KBM-7 (cell line): ENCODE measurements around the gene TMA16.
"Not testable (repeated sequence)": the region's sequence is repeated elsewhere in the genome, so short reads cannot be mapped to it uniquely, and the experiment has no call there.

Experiments
- DNase-seq: peaks from one replicate; pipeline ENCODE4 v3.0.0-alpha.2; 2015
- in situ Hi-C: fragments of 300-500 bp; cut with MboI; formaldehyde crosslinking; loops from 2 replicates; pipeline ENCODE4 v1.14.3; 2020; ENCODE audit warnings: low sequenced_read_pairs, low pct_unique_long_range_greater_than_20kb, mixed read lengths

The TMA16 gene

DNA sequence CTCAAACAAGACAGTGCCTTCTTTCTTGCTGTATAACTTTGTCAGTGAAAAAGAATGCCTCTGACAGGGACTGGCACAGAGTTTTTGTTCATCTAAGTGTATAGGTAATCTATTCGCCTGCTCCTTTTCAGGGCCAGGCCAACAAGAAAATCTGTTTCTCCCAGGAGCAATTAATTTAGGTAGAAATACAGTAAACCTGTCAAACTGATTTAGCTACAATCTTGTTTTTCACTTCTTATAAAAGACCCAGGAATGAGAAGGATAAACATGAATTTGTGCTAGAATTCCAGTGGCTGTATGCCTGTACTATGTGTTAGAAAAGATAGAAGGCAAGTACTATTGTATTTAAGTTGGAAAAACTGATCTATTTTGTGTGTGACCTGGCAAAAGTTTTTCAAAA, 6.1 kb downstream of the TMA16 start:
- in situ Hi-C loops = no loop called here
- no peak for DNase-seq

DNA sequence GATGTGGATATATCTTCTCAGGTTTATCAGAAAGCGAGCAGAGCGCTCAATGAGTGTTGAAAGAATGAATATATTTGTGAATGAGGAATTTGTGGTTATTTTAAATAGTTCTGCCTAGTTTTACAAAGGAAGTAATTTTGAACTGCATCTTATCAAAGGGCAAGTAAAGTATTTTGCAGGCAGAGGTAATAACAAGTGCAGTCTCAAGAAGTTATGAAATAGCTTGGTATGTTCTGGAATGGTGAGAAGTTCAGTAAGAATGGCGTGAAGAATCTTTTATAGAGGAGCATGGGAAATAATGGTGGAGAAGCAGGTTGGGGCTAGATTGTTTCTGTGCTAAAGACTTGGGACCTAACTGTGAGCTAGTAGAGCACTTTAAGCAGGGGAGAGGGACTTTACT, 10.9 kb downstream of the TMA16 start:
- no peak for DNase-seq
- in situ Hi-C loops = no loop called here

DNA sequence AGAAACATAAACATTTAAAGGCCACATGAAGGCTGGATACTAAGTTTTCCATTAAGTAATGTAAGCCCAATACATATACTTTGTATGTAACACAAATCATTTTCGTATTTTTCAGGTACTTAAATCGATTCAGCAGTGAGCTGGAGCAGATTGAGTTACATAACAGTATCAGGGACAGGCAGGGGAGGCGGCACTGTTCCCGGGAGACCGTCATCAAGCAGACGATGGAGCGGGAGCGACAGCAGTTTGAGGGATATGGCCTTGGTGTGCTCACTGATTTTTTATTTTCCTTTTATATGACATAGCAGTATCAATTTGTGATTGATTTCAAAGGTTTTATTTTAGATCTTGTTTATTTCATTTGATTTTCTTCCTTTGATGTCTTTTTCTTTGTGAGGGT, 20.7 kb downstream of the TMA16 start:
- in situ Hi-C loops = no loop called here
- DNase-seq = no peak

DNA sequence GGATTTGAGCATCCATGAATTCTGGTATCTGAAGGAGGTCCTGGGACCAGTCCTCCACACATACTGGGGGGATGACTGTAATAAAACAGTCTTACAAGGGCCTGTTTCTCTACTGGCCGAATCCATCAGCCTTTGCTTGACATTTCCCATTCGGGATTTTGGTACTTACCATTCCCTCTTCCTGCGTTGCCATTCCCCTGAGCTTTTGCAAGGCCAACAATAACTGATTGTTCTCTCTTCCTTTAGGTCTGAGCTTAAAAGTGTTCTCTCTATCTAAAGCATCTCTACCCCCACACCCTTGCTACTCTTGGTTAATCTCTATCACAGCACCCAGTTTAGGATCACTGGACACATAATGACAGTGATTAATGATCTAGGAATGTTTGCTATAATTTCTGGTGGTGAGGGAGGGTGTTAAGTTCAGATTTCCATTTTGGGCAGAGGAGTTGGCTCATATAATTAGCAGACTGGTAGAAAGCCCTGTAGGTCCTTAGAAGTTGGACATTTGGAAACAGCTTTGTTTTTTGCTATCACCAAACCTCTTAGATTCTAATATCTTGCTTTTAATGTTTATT, 29.4 kb downstream of the TMA16 start:
- in situ Hi-C loops = no loop called here
- no peak for DNase-seq

DNA sequence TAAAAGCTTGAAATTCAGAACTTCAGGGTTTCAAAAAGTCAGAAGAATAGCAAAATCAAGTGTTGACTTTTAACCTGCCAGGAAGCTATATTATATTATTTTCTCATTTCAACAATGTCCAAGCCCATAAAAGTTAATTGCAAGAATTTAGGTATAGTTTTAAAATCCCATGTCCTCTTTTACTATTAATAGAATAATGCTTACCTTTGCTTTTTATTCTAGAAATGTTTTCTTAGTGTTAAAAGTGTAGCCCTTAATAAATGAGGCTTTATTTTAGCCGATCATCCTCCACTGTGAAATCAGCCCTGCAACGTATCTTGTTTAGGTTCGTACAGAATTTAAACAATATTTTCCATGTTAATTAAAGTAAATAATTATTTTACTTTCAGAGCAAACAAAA, 31.5 kb downstream of the TMA16 start:
- DNase-seq = no peak
- in situ Hi-C loops = no loop called here

DNA sequence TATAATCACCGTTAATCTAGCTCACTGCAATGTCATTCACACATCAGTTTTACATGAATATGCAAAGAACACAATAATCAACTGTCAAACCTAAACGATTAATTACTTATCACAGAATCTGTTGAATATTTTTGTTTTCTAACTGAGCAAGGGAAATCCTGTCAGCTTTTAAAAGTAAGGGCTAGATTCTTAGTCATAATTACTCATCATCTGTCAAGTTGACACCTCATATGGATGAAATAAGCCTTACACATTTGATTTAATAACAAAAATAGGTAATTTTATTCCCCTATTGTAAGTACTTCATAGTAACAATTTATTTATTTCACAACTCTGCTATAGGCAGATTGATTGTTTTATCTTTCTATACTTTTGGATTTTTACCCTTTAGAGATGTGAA, 32.7 kb downstream of the TMA16 start:
- in situ Hi-C loops = no loop called here

DNA sequence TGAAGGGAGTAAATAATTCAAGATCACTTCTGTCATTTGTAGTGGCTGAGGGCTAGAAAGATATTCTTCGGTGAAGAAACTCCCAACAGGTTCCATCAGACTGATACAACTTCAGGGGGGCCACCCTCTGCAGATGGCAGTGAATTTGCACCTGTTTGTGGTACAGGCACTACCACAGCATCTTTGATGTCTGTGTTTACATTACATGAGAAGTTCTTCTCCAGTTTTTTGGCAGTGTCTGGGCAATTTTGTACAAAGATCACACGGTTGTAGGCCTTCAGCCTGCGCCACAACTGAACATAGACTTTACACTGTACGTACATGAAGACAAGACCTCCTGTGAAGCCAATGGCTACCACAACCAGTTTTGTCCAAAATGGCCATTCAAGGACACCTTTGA, 34.2 kb downstream of the TMA16 start:
- DNase-seq = no peak
- in situ Hi-C loops = no loop called here

More for the DNA sequence above, 32.7 kb downstream of the TMA16 start:
- no peak for DNase-seq

DNA sequence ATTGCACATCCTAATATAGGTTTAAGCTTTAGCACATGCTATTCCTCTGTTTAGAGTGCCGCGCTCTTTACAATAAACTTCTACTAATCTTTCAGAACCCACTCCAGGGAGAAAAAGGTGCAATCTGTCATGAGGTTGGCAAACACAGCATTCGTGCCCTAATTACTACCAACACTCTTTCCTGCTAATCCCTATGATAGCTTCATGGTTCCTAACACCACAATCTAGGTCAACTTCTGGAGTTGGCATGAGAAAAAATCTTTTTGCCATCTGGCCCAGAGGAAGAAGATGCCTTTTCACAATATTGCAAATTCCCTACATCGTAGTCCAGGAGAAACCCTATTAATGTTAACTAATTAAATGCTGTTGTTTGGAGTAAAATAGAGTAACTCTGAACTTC, 39.6 kb downstream of the TMA16 start:
- in situ Hi-C loops = no loop called here
- DNase-seq = no peak

DNA sequence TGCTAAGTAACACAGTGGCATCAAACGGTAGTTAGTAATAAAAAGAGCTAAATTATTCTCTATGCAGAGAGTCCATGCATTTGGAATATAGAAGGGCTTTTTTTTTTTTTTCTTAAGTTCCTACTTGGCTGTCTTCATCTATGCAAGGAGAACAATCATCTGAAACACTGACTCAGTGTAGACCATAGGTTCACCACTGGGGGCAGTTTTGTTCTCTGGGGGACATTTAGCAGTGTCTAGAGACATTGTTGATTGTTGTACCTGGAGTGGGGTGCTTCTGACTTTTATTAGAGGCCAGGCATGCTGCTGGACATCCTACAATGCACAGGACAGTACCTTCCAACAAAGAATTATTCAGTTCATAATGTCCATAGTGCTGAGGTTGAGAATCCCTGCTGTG, 41.2 kb downstream of the TMA16 start:
- in situ Hi-C loops = no loop called here
- no peak for DNase-seq

DNA sequence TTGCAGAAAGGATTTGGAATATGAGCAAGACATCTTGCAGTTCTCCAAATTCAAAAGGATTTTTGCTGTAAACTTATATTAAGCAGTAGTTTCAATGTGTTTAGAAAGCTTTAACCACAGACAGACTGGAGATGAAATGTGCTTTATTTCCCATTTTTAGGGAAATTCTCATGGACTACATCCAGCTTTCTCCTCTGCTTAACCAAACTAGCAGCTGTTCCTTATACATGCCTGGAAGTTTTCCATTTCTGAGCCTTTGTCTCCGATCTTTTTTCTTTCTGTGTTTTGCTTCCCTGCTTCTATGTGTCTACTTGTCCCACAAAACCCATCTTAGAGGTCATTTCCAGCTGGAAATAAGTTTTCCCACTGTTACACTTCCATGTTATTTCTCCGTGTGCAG, 41.6 kb downstream of the TMA16 start:
- in situ Hi-C loops = no loop called here
- DNase-seq = no peak

DNA sequence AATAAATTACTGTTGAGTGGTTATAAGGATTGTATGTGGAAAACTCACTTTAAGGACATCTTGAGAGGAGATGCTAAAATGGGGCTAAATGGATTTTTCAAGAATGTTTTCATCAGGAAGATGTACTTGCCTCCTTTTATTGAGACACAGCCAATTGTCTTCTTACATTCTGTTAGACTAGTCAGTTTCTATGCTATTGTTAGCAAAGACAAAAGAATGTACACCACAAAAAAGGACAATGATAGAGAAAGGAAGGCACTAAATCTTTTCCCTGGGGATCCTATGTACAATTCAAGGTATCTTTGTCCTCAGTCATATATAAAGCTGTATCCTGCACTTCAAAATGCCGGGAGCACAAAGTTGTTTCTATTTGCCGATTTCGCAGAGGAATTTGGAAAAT, 42.6 kb downstream of the TMA16 start:
- in situ Hi-C loops = no loop called here
- DNase-seq = no peak

DNA sequence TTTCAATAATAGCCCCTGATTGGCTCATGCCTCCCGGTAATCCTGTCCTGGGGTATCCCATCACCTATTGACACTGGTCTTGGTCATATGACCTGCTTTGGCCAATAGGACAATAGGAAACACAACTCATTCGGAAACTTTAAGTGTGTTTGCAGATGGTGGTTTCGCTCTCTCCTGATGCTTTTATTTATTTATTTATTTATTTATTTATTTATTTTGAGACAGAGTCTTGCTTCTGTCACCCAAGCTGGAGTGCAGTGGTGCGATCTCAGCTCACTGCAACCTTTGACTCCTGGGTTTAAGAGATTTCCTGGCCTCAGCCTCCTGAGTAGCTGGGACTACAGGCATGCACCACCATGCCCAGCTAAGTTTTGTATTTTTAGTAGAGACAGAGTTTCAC, 44.3 kb downstream of the TMA16 start:
- in situ Hi-C loops, DNase-seq: not testable (repeated sequence)

DNA sequence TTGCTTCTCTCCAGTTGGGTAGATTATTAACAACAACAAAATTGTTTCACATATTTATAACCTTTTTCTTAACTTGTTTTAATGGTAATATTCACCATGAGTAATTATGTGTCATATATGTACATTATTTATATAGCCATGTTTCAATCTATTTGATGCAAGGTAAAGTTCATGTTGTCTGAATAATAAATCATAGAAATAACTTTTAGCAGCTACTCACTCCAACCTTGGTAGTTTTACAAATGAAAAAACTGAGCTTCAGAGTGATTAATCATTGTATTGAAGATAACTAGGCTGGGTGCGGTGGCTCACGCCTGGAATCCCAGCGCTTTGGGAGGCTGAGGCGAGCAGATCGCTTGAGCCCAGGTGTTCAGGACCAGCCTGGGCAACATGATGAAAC, 46.0 kb downstream of the TMA16 start:
- in situ Hi-C loops = no loop called here
- no peak for DNase-seq

DNA sequence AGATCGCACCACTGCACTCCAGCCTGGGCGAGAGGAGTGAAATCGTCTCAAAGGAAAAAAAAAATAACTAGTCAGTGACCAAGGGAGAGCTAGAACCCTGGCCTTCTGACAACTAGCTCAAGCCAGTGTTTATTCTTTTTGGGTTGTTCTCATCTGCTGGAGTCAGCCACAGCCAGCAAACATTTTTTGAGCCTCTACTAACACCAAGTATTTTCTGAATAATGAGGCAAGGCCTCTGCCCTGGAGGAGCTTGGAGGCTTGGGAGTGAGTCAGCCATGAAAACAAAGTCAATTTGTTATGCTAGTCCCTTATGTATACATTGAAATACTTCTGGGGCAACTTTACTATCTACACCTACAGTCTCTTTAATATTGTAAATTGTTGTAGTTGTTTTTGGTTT, 46.5 kb downstream of the TMA16 start:
- DNase-seq = no peak
- in situ Hi-C loops = no loop called here

DNA sequence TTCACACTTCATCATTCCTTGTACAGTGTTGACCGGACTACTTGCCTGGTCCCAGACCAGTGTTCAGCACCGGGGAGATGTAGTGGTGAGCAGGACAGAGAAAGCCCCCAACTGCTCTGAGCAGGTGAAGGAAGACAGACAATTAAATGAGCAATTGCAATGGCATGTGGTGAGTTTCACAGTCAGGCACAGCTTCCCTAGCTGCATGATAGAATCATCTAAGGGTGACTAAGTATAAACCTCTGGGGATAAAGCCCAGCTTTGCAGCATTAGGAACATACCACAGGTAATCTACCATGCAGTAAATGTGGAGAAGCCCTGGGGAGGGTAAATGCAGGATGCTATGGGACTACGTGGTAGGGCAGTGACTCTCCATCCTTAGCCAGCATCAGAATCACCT, 47.8 kb downstream of the TMA16 start:
- DNase-seq = no peak

DNA sequence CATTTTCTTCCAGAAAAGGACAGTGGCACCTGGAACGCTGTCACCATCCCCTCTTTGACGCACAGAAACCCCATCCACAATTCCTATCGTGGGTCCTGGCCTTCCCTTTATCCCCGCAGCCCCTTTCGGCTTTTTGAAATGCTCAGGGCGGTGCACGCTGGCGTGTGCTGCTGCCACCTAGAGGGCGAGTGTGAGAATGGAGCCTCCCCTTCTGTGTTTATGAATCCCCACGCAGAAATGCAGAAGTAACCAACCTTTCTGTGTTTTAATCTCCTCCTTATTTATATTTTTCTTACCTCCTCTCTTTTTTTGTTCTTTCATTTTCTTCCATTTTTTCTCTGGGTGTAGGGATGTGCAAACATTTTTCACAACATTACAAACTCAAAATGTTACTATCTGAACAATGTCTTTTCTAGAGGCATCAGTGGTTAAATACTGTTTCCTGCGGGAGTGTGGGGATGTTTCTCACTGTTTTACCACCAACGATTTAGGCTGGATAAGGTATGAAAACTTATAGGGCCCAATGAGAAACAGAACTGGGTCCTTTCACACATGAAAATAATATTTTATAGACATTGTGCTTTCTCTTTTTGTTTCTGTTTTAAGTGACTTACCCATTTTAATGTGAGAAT, 50.0 kb downstream of the TMA16 start:
- in situ Hi-C loops = no loop called here
- peak; percentile 79 for DNase-seq

More for the DNA sequence above, 47.8 kb downstream of the TMA16 start:
- in situ Hi-C loops = no loop called here

DNA sequence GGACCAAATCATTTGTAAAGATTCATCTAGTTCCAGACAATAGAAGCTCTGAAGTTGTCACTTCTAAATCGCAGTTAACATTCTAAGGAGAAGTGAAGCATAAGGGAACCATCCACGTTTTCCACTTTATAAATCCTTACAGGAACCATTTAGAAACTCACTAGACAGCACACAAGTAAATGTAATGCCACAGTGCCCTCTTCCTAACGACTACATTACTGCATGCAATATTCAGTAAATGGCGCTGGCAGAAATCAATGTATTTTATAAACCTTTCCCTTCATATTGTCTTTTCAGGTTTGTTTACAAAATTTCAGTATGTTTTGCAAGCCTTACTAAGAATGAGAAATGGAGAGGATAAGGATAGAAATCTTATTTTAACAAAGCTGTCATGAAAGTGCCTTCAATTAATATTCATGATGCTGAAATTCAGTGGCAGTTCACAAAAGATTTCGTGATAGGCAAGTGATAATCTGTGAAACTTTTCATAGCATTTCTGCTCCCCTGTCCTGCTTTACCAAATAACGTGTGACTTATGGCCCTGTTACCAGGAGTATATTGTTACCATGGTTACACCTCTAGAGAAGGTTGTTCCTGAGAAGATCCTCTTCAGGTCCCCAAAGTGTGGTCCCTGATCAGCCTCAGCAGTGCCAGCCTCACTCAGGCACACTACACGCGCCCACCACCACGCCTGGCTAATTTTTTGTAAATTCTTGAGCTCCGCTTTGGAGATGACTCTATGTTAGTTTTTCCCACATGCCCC, 54.2 kb downstream of the TMA16 start:
- peak; percentile 69 for DNase-seq
- in situ Hi-C loops = no loop called here

DNA sequence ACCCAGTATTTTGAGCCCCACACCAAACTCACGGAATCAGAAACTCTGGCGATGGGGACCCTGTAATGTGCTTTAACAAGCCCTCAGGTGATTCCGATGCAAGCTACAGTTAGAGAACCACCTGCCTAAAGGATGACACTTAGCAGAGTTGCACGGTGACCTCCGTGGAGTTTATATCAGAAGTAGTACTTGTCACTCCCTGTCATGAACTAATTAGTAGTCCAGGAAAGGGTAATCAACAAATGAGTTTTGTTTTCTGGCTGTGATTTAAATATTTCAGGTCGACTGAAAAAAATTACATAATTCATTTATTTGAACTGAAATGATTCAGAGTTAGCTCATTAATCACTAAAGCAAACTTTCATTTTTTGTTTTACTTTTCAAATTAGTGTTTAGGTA, 56.4 kb downstream of the TMA16 start:
- DNase-seq = no peak
- in situ Hi-C loops = loop anchor here (10.0 kb wide), 1 partner anchor 124 kb away; no protein-coding TSS in a partner anchor

DNA sequence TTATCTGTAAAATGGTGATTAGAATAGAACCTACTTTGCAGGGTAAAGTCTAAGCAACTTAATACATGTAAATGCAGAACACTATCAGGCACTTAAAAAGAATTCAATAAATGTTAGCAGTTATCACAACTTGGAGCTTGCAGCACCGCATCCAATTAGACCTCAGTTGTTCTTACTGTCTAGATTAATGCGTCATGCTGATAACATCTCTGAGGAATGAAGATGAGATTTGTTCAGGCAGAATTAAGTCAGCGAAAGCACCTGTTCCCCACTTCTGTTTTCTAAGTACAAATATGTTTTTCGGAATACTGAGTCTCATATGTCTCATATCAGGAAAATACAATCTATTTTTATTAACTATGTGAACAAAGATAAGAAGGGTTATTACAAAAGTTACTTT, 58.7 kb downstream of the TMA16 start:
- DNase-seq = no peak
- in situ Hi-C loops = loop anchor here (10.0 kb wide), 1 partner anchor 122 kb away; no protein-coding TSS in a partner anchor

DNA sequence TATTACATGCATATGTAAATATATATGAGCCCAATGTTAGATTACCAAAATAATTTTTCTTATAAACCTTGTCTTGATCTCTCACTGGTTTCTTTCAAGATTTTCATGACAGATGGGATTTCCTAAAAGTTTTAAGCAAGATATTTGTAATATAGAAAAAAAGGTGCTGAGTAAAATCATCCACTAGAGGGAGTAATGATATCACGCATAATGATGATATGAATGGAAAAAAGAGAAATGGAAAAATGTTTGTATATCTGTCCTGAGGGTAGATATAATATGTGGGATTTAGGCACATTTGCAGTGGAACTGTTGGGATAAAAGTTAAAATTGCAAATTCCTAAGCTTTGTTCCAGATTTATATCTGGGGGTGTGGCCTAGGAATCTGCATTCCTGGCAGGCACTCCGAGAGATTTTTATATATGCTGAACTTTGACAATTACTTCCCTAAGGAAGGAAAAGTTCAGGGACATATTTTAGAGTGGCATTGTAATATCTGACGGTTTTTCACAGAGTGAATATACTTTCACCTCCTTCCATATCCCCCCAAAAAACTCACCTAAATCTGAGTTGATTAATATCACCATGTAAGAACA, 60.5 kb downstream of the TMA16 start:
- in situ Hi-C loops = loop anchor here (10.0 kb wide), 1 partner anchor 120 kb away; no protein-coding TSS in a partner anchor
- peak; percentile 68 for DNase-seq
